ENCODE results near the gene FGF1. TPM values are rescaled to one million over a fixed set of nuclear protein-coding genes. Genes with fewer than 3 reads are reported as not detected.

FGF1 gene
- total RNA-seq, 1 donor from 2014 or later = 23.5 TPM

DNA sequence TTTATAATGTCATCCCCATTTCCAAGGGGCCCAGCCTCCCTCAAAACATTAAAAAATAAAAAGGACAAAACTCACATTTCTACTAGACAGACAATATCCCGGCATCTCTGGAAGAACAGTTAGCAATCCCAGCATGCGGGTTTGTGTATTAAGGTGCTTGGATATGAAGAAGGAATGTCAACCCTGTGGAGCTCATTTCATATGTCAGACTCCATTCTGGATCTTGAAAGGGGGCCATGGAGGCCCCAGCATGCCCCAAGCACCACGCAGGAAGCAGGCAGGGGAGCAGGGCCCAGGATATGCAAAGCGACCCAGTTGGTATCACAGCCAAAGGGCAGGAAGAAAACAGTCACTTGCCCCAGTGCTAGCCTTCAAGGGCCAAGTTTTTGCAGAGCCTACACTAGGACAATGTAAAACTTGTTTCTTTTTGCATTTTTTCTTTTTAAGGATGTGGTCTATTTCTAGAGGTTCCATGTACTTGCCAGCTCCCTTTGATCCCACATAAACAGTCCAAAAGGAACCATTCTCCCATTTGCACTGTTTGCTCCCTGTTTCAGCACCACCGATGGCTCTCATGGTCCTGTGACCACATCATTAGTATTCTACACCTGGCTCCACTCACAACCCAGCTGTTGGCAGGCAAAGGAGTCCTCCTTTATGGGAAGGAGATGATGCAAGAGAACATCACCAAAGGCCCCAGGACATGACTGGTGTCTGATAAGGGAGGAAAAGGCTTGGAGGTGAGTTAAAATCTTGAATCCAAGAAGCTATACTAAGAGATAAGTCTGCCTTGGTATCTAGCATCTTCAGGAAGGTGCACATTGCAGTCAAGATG, 58.3 kb downstream of the FGF1 start:
- TF ChIP-seq, protein P1, sequence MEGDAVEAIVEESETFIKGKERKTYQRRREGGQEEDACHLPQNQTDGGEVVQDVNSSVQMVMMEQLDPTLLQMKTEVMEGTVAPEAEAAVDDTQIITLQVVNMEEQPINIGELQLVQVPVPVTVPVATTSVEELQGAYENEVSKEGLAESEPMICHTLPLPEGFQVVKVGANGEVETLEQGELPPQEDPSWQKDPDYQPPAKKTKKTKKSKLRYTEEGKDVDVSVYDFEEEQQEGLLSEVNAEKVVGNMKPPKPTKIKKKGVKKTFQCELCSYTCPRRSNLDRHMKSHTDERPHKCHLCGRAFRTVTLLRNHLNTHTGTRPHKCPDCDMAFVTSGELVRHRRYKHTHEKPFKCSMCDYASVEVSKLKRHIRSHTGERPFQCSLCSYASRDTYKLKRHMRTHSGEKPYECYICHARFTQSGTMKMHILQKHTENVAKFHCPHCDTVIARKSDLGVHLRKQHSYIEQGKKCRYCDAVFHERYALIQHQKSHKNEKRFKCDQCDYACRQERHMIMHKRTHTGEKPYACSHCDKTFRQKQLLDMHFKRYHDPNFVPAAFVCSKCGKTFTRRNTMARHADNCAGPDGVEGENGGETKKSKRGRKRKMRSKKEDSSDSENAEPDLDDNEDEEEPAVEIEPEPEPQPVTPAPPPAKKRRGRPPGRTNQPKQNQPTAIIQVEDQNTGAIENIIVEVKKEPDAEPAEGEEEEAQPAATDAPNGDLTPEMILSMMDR (IDR thresholded peaks at IDR 0.05) = no peak
- Histone ChIP-seq H3K9me3 (no peaks in the 10 kb centered on the region), H3K4me3 (no peak overlapping the region), H3K4me1 (peaks cover 0 to 4% of the 10 kb centered on the region in 2 donors), H3K27me3 (no peaks in the 10 kb centered on the region), H3K27ac (no peak overlapping the region), H3K36me3 (no peaks in the 10 kb centered on the region)
- no peak for DNase-seq (ENCODE audit: low spot score in 2 of 2)
- intact Hi-C loops (cut with DNase I) = no loop called here

- TF ChIP-seq, protein P1 (IDR thresholded peaks at IDR 0.05) = no peak
- no peaks in the 10 kb centered on the region for H3K9me3 ChIP-seq
- H3K36me3 ChIP-seq = no peaks in the 10 kb centered on the region
- intact Hi-C loops (cut with DNase I) = no loop called here
- no peak overlapping the region for H3K4me3 ChIP-seq
- DNase-seq (ENCODE audit: low spot score in 2 of 2) = no peak
- no peaks in the 10 kb centered on the region for H3K27me3 ChIP-seq
- peaks cover 0 to 10% of the 10 kb centered on the region in 2 donors for H3K4me1 ChIP-seq
- no peak overlapping the region for H3K27ac ChIP-seq
Measured at GRCh38 chr5:142626786-142627185, 59.1 kb downstream of the FGF1 start.

GRCh38 chr5:142626099-142626498, 59.8 kb downstream of the FGF1 start:
- H3K4me3 ChIP-seq = no peak overlapping the region
- intact Hi-C loops (cut with DNase I) = no loop called here
- H3K27ac ChIP-seq = no peak overlapping the region
- TF ChIP-seq, protein P1 (IDR thresholded peaks at IDR 0.05) = no peak
- no peaks in the 10 kb centered on the region for H3K9me3 ChIP-seq
- no peak for DNase-seq (ENCODE audit: low spot score in 2 of 2)
- H3K4me1 ChIP-seq = peaks cover 3 to 15% of the 10 kb centered on the region in 2 donors
- no peaks in the 10 kb centered on the region for H3K27me3 ChIP-seq
- no peaks in the 10 kb centered on the region for H3K36me3 ChIP-seq

DNA sequence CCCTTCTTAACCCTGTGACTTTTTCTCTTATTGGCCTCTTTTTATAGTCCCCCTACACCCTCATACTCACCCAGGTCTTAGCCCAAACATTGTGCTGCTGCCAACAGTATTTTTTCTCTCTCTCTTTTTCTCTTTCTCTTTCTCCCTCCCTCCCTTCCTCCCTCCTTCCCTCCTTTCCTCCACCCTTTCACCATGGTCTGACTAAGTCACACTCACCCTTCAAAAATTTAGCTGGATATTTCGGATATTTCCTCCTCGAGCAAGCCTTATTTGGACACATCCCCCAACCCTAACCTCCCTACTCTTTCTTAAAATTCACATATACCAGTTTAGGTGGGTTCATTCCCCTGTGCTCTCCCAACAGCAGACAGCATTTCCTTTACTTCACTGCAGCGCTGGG, 64.7 kb downstream of the FGF1 start:
- Histone ChIP-seq H3K4me3 (peak overlapping the region in 1 of 2 donors; percentile 35), H3K9me3 (no peaks in the 10 kb centered on the region), H3K27ac (peak overlapping the region; percentile 67 to 83), H3K36me3 (no peaks in the 10 kb centered on the region), H3K27me3 (no peaks in the 10 kb centered on the region), H3K4me1 (peaks cover 7 to 19% of the 10 kb centered on the region in 2 donors)
- intact Hi-C loops (cut with DNase I) = loop anchor here (1.0 kb wide), 1 partner anchor 24 kb away; no protein-coding TSS in a partner anchor
- TF ChIP-seq, protein P1 (IDR thresholded peaks at IDR 0.05) = no peak
- DNase-seq (ENCODE audit: low spot score in 2 of 2) = no peak

GRCh38 chr5:142619815-142620214, 66.1 kb downstream of the FGF1 start:
- intact Hi-C loops (cut with DNase I) = no loop called here
- TF ChIP-seq, protein P1 (IDR thresholded peaks at IDR 0.05) = no peak
- Histone ChIP-seq H3K9me3 (no peaks in the 10 kb centered on the region), H3K27ac (no peak overlapping the region), H3K4me3 (no peak overlapping the region), H3K4me1 (peaks cover 7 to 19% of the 10 kb centered on the region in 2 donors), H3K27me3 (no peaks in the 10 kb centered on the region), H3K36me3 (no peaks in the 10 kb centered on the region)
- DNase-seq (ENCODE audit: low spot score in 2 of 2) = no peak

Data from ascending aorta (tissue), 2 donors.